IMR-90 (cell line): ENCODE results near the gene TRAPPC3L. TPM values are rescaled to one million over a fixed set of nuclear protein-coding genes. Genes with fewer than 3 reads are reported as not detected.

Experiments
- ATAC-seq: fragments of 200-7000 bp; cut with Tn5 transposase; 2 replicates; pipeline ENCODE4 v1.9.1; 2020; ENCODE audit warnings: low read depth, mild to moderate bottlenecking, moderate library complexity
- BruUV-seq: library from RNA; stranded (reverse); fragments of 400-500 nt; replicated peaks from 2 replicates; lab custom pipeline; 2021; lab: Mats Ljungman, UMichigan
- CTCF ChIA-PET: fragments of 300-600 bp; formaldehyde crosslinking; extraction: SDS; loops from one replicate; lab custom pipeline; 2021; ENCODE audit warnings: antibody characterized with exemption; lab: Yijun Ruan, JAX
- POLR2A ChIA-PET: fragments of 300-600 bp; sonication (Branson Sonifier 250); formaldehyde crosslinking; loops from one replicate; lab custom pipeline; 2022; ENCODE audit warnings: antibody characterized with exemption; ENCODE audit not compliant: unreplicated experiment; lab: Charles Lee
- DNase-seq: peaks from one replicate; pipeline ENCODE4 v3.0.0; 2013
- H2AFZ ChIP-seq: replicated peaks from 2 replicates; pipeline ENCODE3; 2013; ENCODE audit warnings: low read length, mild to moderate bottlenecking; ENCODE audit not compliant: poor library complexity
- H2AK5ac ChIP-seq: 2 replicates; pipeline ENCODE4 v1.6.1; 2013; ENCODE audit warnings: low read depth, low read length, inconsistent platforms
- H2AK9ac ChIP-seq: replicated peaks from 2 replicates; pipeline ENCODE3; 2013; ENCODE audit warnings: mild to moderate bottlenecking, low read depth, low read length, moderate library complexity; ENCODE audit not compliant: poor library complexity
- H2BK120ac ChIP-seq: 2 replicates; pipeline ENCODE4 v1.6.1; 2013; ENCODE audit warnings: low read depth, low read length, inconsistent platforms
- H2BK15ac ChIP-seq: 3 replicates; pipeline ENCODE4 v1.6.1; 2013; ENCODE audit warnings: low read depth, low read length, inconsistent platforms
- H2BK20ac ChIP-seq: 2 replicates; pipeline ENCODE4 v1.6.1; 2013; ENCODE audit warnings: low read depth, mild to moderate bottlenecking, inconsistent platforms, low read length, moderate library complexity
- H2BK5ac ChIP-seq: 2 replicates; pipeline ENCODE4 v1.6.1; 2013; ENCODE audit warnings: mild to moderate bottlenecking, low read depth, low read length, inconsistent platforms; ENCODE audit not compliant: poor library complexity, severe bottlenecking
- H3K14ac ChIP-seq: replicated peaks from 2 replicates; pipeline ENCODE4 v1.6.1; 2013; ENCODE audit warnings: low read depth, low read length, inconsistent platforms
- H3K18ac ChIP-seq: 2 replicates; pipeline ENCODE4 v1.6.1; 2013; ENCODE audit warnings: low read depth, low read length, control low read depth
- H3K23ac ChIP-seq: 2 replicates; pipeline ENCODE4 v1.6.1; 2013; ENCODE audit warnings: low read depth, low read length, inconsistent platforms
- H3K27ac ChIP-seq: 2 replicates; pipeline ENCODE4 v1.5.1; 2013; ENCODE audit warnings: mild to moderate bottlenecking, control low read depth, low read length; ENCODE audit not compliant: insufficient read depth
- H3K27me3 ChIP-seq: 2 replicates; pipeline ENCODE4 v1.6.1; 2013; ENCODE audit warnings: low read length; ENCODE audit not compliant: control insufficient read depth, insufficient read depth
- H3K36me3 ChIP-seq: 2 replicates; pipeline ENCODE4 v1.6.1; 2013; ENCODE audit warnings: low read length, mixed read lengths; ENCODE audit not compliant: control insufficient read depth, insufficient read depth
- H3K4ac ChIP-seq: 2 replicates; pipeline ENCODE4 v1.6.1; 2013; ENCODE audit warnings: low read depth, low read length, inconsistent platforms
- H3K4me1 ChIP-seq: 2 replicates; pipeline ENCODE4 v1.6.1; 2013; ENCODE audit warnings: low read length, mixed read lengths; ENCODE audit not compliant: control insufficient read depth, insufficient read depth
- H3K4me2 ChIP-seq: 2 replicates; pipeline ENCODE4 v1.6.1; 2013; ENCODE audit warnings: low read depth, mild to moderate bottlenecking, control low read depth, low read length, moderate library complexity
- H3K4me3 ChIP-seq: 2 replicates; pipeline ENCODE4 v1.5.1; 2013; ENCODE audit warnings: low read depth, mild to moderate bottlenecking, control low read depth, low read length, moderate library complexity; ENCODE audit not compliant: insufficient read depth
- H3K56ac ChIP-seq: 2 replicates; pipeline ENCODE4 v1.6.1; 2013; ENCODE audit warnings: low read length, inconsistent platforms; ENCODE audit not compliant: insufficient read depth; ENCODE audit errors: extremely low read depth
- H3K79me1 ChIP-seq, 2 experiments: 2 replicates each; pipeline ENCODE4 v1.6.1; 2013; ENCODE audit warnings: low read length in 2 of 2, inconsistent platforms in 1 of 2, low read depth in 1 of 2
- H3K9ac ChIP-seq: 2 replicates; pipeline ENCODE4 v1.6.1; 2013; ENCODE audit warnings: low read depth, low read length, control low read depth
- H3K9me1 ChIP-seq: 2 replicates; pipeline ENCODE4 v1.6.1; 2013; ENCODE audit warnings: low read length, inconsistent platforms; ENCODE audit not compliant: insufficient read depth
- H3K9me3 ChIP-seq: 2 replicates; pipeline ENCODE4 v1.6.1; 2013; ENCODE audit warnings: low read length; ENCODE audit not compliant: control insufficient read depth, insufficient read depth
- H4K20me1 ChIP-seq: 2 replicates; pipeline ENCODE4 v1.6.1; 2013; ENCODE audit warnings: low read length, inconsistent platforms; ENCODE audit not compliant: insufficient read depth
- H4K5ac ChIP-seq: 2 replicates; pipeline ENCODE4 v1.6.1; 2013; ENCODE audit warnings: mild to moderate bottlenecking, low read depth, low read length, control low read depth
- H4K8ac ChIP-seq, 2 experiments: 2 replicates each; pipeline ENCODE4 v1.6.1; 2013; ENCODE audit warnings: low read depth in 2 of 2, low read length in 2 of 2, control low read depth in 1 of 2, inconsistent platforms in 1 of 2
- H4K91ac ChIP-seq: 2 replicates; pipeline ENCODE4 v1.6.1; 2013; ENCODE audit warnings: low read depth, low read length, inconsistent platforms; ENCODE audit not compliant: insufficient read depth
- BHLHE40 ChIP-seq: fragments of 150-350 bp; IDR thresholded peaks from 2 replicates; pipeline ENCODE4 v1.6.1; 2016; ENCODE audit warnings: mild to moderate bottlenecking, low read depth, low read length
- CEBPB ChIP-seq: IDR thresholded peaks from 2 replicates; pipeline ENCODE4 v1.6.1; 2012; ENCODE audit warnings: low read depth, low read length, improper control_type of control experiment
- CHD1 ChIP-seq: IDR thresholded peaks from 2 replicates; pipeline ENCODE4 v1.6.1; 2012; ENCODE audit warnings: low read depth, low read length, improper control_type of control experiment
- CTCF ChIP-seq: conservative IDR thresholded peaks from 2 replicates; pipeline ENCODE4 v1.5.1; 2012; ENCODE audit warnings: mild to moderate bottlenecking, low read depth, low read length, improper control_type of control experiment
- FOS ChIP-seq: fragments of 150-350 bp; IDR thresholded peaks from 2 replicates; pipeline ENCODE4 v1.6.1; 2016; ENCODE audit warnings: low read depth, low read length
- MAFK ChIP-seq: IDR thresholded peaks from 2 replicates; pipeline ENCODE4 v1.6.1; 2012; ENCODE audit warnings: low read depth, low read length, improper control_type of control experiment
- MAZ ChIP-seq: IDR thresholded peaks from 2 replicates; pipeline ENCODE4 v1.6.1; 2012; ENCODE audit warnings: low read depth, mild to moderate bottlenecking, low read length, improper control_type of control experiment, moderate library complexity, borderline replicate concordance
- MXI1 ChIP-seq: IDR thresholded peaks from 2 replicates; pipeline ENCODE4 v1.6.1; 2012; ENCODE audit warnings: low read depth, mild to moderate bottlenecking, low read length, moderate library complexity, borderline replicate concordance
- NFE2L2 ChIP-seq: fragments of 150-350 bp; IDR thresholded peaks from 2 replicates; pipeline ENCODE4 v1.6.1; 2016; ENCODE audit warnings: low read depth, mild to moderate bottlenecking, low read length
- POLR2A ChIP-seq: IDR thresholded peaks from 2 replicates; pipeline ENCODE4 v1.6.1; 2012; ENCODE audit warnings: mild to moderate bottlenecking, low read depth, low read length
- RAD21 ChIP-seq: IDR thresholded peaks from 2 replicates; pipeline ENCODE4 v1.6.1; 2012; ENCODE audit warnings: low read length, improper control_type of control experiment
- RCOR1 ChIP-seq: IDR thresholded peaks from 2 replicates; pipeline ENCODE4 v1.6.1; 2012; ENCODE audit warnings: mild to moderate bottlenecking, low read length, improper control_type of control experiment; ENCODE audit not compliant: insufficient replicate concordance
- RFX5 ChIP-seq: IDR thresholded peaks from 2 replicates; pipeline ENCODE4 v1.8.0; 2012; ENCODE audit warnings: low read depth, mild to moderate bottlenecking, low read length, moderate library complexity
- SMC3 ChIP-seq: fragments of 150-350 bp; IDR thresholded peaks from 2 replicates; pipeline ENCODE4 v1.6.1; 2016; ENCODE audit warnings: low read depth, mild to moderate bottlenecking, antibody characterized with exemption, low read length, moderate library complexity
- WGBS, 2 experiments: methylation state at CpG; one replicate each; pipeline versions ENCODE4 v1.1.5 to v1.1.7; 2013; ENCODE audit warnings: missing lambda C conversion rate in 2 of 2; ENCODE audit not compliant: insufficient read length in 1 of 2; ENCODE audit errors: extremely low coverage in 2 of 2; 5-methylcytosine and 5-hydroxymethylcytosine counted together
- dilution Hi-C: fragments of 300-500 bp; cut with HindIII; formaldehyde crosslinking; loops from one replicate; pipeline ENCODE4 v1.14.3; 2018; ENCODE audit warnings: low sequenced_read_pairs; ENCODE audit not compliant: unreplicated experiment
- in situ Hi-C: fragments of 300-500 bp; cut with MboI; formaldehyde crosslinking; loops from 3 replicates; pipeline ENCODE4 v1.14.3; 2019; ENCODE audit warnings: low sequenced_read_pairs, inconsistent platforms, mixed read lengths
- intact Hi-C: fragments of 100-400 bp; cut with micrococcal nuclease; formaldehyde crosslinking; loops from 2 replicates; pipeline ENCODE4 v1.10.0; 2022
- polyA plus RNA-seq, 3 experiments: library from polyadenylated mRNA; depleted of rRNA; stranded (reverse); fragments of >200 nt; gene quantifications; 2 replicates each; pipeline ENCODE4 v1.2.3, GENCODE V29; 2012; ENCODE audit warnings: low replicate concordance in 1 of 3
- total RNA-seq: library from RNA; depleted of rRNA; stranded (reverse); fragments of >200 nt; gene quantifications from 2 replicates; pipeline ENCODE4 v1.2.3, GENCODE V29; 2012
- TF ChIP-seq, protein P1 (sequence below): fragments of 150-350 bp; IDR thresholded peaks from 2 replicates; pipeline ENCODE4 v1.6.1; 2016; ENCODE audit warnings: low read depth, mild to moderate bottlenecking, low read length, moderate library complexity, borderline replicate concordance
- TF ChIP-seq, protein P2 (sequence below): fragments of 150-350 bp; IDR thresholded peaks from 2 replicates; pipeline ENCODE4 v1.6.1; 2017; ENCODE audit warnings: mild to moderate bottlenecking, antibody characterized with exemption, low read length, low read depth

TRAPPC3L gene
- total and polyA plus RNA-seq, 2 of the 4 experiments (the other 2 are of a cell fraction), result 0.03 TPM; not detected in 1

GRCh38 chr6:116580198-116580597 lies 34.7 kb upstream of the TRAPPC3L start:
- no peaks in the 10 kb centered on the region for H3K9me1 ChIP-seq
- no peak overlapping the region for H4K91ac ChIP-seq
- ATAC-seq, result peak; percentile 64
- no CpG with 5 or more reads among the region's 2 CpGs for WGBS, 2 experiments
- ChIA-PET POLR2A (no interaction called here), CTCF (interaction anchor here (1.0 kb wide), 1 partner anchor 312 kb away, joined by 4 read pairs; no protein-coding TSS in a partner anchor)
- H3K9me3 ChIP-seq, result no peaks in the 10 kb centered on the region
- in situ Hi-C loops (no loop called here), intact Hi-C loops (no loop called here), dilution Hi-C loops (no loop called here)
- peak overlapping the region; percentile 76 for H2BK5ac ChIP-seq
- H2BK120ac ChIP-seq, result no peak overlapping the region
- no peak overlapping the region for H2AK5ac ChIP-seq
- peaks cover 9% of the 10 kb centered on the region for H3K36me3 ChIP-seq
- no peak overlapping the region for H3K14ac ChIP-seq
- no peaks in the 10 kb centered on the region for H3K27me3 ChIP-seq
- TF ChIP-seq RAD21 (no peak), POLR2A (no peak), MAFK (no peak), FOS (no peak), CTCF (no peak), CEBPB (no peak), MXI1 (no peak), BHLHE40 (no peak), CHD1 (no peak), NFE2L2 (no peak), RFX5 (no peak), MAZ (no peak), RCOR1 (no peak), SMC3 (no peak)
- TF ChIP-seq, protein P1, sequence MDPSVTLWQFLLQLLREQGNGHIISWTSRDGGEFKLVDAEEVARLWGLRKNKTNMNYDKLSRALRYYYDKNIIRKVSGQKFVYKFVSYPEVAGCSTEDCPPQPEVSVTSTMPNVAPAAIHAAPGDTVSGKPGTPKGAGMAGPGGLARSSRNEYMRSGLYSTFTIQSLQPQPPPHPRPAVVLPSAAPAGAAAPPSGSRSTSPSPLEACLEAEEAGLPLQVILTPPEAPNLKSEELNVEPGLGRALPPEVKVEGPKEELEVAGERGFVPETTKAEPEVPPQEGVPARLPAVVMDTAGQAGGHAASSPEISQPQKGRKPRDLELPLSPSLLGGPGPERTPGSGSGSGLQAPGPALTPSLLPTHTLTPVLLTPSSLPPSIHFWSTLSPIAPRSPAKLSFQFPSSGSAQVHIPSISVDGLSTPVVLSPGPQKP, result no peak
- TF ChIP-seq, protein P2, sequence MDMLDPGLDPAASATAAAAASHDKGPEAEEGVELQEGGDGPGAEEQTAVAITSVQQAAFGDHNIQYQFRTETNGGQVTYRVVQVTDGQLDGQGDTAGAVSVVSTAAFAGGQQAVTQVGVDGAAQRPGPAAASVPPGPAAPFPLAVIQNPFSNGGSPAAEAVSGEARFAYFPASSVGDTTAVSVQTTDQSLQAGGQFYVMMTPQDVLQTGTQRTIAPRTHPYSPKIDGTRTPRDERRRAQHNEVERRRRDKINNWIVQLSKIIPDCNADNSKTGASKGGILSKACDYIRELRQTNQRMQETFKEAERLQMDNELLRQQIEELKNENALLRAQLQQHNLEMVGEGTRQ, result no peak
- no peak overlapping the region for H2BK20ac ChIP-seq
- H3K4me3 ChIP-seq, result no peak overlapping the region
- H3K79me1 ChIP-seq, result peaks cover 12 to 31% of the 10 kb centered on the region in 2 experiments
- H3K4me2 ChIP-seq, result peak overlapping the region; percentile 69; the same call in 1 of the 2 replicates
- DNase-seq, result peak; percentile 74
- H3K9ac ChIP-seq, result no peak overlapping the region
- H3K18ac ChIP-seq, result no peak overlapping the region
- no TSS peak for BruUV-seq
- H4K5ac ChIP-seq, result no peak overlapping the region
- no peak overlapping the region for H3K56ac ChIP-seq
- H2BK15ac ChIP-seq, result no peak overlapping the region
- no peak overlapping the region for H4K8ac ChIP-seq
- no peak overlapping the region for H2AK9ac ChIP-seq
- H3K4ac ChIP-seq, result no peak overlapping the region
- no peak overlapping the region for H3K27ac ChIP-seq
- H3K4me1 ChIP-seq, result no peaks in the 10 kb centered on the region
- H4K20me1 ChIP-seq, result no peaks in the 10 kb centered on the region; the same call in 1 of the 2 replicates
- no peak overlapping the region for H2AFZ ChIP-seq
- no peak overlapping the region for H3K23ac ChIP-seq
